DMS53 (cell line): Measurements from ENCODE around the gene ACHE.

Source experiments
- DNase-seq: peaks from one replicate; lab custom pipeline; 2025; lab: John Stamatoyannopoulos, UW

Gene ACHE

DNA sequence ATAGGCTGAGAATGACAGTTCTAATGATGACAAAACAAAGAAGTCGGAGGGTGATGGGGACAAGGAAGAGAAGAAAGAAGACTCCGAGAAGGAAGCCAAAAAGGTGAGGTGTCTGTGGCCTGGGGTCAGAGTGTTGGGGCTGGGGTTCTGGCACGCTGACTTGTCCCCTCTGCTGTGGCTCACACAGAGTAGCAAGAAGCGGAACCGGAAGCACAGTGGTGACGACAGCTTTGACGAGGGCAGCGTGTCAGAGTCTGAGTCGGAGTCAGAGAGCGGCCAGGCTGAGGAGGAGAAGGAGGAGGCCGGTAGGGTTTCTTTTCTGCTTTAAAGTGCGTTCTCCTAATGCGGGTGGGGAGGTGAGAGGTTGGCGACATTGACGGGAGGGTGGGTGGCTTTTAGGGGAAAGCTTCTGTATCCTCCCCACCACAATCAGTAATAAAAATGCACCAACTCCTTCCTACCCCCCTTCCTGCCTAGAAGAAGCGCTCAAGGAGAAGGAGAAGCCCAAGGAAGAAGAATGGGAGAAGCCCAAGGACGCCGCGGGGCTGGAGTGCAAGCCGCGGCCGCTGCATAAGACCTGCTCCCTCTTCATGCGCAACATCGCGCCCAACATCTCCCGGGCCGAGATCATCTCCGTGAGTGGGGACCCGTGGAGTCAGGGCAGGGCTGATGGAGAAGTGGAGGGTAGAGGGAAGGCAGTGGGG is 10.8 kb downstream of the ACHE start:
- no peak for DNase-seq

DNA sequence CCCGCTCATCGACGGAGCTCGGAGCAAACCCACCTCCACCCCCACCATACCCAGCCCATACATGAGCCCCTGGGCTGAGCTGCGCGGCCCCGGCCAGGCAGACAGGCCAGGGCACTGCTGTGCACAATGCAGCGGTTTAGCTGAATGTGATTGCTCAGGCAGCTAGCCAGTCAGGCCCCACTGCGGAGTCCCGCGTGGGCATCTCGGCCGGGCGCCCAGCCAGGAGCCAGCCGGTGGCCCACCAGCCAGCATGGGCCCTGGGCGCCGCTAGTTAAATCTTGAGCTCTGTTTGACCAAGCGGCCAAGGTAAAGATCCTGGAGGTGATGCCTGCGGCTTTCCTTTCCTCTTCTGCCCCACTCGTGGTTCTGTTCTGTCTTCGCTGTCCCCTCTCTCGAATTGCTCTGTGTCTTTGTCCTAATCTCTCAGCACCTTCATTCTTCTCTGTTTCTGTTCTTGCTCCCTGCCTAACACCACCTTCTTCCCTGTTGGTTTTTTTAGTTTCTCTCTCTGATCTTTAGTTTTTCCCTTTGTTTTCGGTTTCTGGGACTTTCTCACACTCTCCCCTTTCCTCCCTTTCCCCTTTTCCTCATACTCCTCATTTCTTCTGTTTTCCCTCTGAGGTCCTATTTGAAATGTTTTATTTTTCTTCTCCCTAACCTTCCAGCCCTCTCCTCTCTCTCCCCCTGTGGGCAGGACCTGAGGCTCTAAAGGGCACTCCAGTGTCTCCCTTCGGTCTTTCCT is 12.7 kb downstream of the ACHE start:
- no peak for DNase-seq

DNA sequence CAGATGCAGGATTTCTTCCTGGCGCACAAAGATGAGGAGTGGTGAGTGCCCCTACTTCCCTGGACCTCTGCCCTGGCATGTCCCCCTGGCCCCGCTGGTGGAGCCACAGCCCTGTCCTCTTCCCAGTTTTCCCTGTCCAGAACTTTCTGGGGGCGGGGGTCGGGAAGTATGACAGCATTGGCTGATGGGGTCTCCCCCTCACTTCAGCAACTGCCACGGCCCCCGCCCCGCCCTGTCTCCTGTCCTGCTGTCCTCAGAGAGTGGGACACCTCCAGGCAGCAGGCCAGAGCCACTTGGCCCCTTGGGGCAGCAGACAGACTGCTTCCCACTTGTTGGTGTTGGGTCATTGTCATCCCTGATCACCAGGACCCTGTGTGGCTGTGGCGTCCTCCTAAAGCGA is 13.5 kb downstream of the ACHE start:
- DNase-seq: no peak

- DNase-seq: no peak
These were observed 14.6 kb downstream of the ACHE start for GRCh38 chr7:100881136-100881535.

DNA sequence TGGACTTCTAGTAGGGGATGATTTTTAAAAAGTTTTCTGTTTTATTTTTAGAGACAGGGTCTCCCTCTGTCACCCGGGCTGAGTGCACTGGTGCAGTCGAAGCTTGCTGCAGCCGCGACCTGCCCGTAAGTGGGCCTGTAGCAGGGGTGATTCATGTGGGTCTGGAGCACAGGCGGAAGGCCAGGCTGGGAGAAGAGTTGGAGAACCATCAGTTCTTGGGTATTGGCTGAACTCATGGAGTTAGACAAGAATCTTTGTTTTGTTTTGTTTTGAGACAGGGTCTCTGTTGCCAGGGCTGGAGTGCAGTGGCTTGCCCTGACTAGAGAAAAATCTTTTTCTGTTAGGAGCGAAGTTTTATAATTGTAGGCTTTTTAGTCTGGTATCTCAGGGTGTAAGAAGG is 15.0 kb downstream of the ACHE start:
- DNase-seq: no peak

- no peak for DNase-seq
These were observed 15.9 kb downstream of the ACHE start for GRCh38 chr7:100879685-100880261.

DNA sequence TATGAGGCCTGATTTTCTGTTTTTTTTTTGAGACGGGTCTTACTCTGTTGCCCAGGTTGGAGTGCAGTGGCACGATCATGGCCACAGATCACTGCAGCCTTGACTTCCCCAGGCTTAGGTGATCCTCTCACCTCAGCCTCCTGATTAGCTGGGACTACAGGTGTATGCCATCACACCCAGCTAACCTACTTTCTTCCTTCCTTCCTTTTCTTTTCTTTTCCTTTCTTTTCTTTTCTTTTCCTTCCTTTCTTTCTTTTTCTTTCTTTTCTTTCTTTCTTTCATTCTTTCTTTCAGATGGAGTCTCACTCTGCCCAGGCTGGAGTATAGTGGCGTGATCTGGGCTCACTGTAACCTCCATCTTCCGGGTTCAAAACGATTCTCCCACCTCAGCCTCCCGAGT is 17.0 kb downstream of the ACHE start:
- DNase-seq: no peak

GRCh38 chr7:100878013-100878412 is 17.7 kb downstream of the ACHE start:
- no peak for DNase-seq

DNA sequence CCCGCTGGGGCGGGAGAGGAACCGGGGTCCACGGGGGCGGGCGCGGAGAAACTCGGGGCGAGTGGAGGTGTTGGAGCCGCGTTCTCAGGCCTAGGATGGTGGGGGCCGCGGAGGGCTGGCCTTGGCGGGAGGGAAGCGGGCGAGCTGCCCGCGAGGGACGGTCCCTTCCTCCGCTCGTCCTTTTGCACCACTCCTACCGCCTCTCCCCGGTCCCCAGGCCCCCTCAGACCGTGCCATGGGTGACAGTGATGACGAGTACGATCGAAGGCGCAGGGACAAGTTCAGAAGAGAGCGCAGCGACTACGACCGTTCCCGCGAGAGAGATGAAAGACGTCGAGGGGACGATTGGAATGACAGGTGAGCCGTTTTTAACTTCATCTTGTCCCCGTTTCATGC is 20.3 kb downstream of the ACHE start:
- DNase-seq: peak; percentile 72

DNA sequence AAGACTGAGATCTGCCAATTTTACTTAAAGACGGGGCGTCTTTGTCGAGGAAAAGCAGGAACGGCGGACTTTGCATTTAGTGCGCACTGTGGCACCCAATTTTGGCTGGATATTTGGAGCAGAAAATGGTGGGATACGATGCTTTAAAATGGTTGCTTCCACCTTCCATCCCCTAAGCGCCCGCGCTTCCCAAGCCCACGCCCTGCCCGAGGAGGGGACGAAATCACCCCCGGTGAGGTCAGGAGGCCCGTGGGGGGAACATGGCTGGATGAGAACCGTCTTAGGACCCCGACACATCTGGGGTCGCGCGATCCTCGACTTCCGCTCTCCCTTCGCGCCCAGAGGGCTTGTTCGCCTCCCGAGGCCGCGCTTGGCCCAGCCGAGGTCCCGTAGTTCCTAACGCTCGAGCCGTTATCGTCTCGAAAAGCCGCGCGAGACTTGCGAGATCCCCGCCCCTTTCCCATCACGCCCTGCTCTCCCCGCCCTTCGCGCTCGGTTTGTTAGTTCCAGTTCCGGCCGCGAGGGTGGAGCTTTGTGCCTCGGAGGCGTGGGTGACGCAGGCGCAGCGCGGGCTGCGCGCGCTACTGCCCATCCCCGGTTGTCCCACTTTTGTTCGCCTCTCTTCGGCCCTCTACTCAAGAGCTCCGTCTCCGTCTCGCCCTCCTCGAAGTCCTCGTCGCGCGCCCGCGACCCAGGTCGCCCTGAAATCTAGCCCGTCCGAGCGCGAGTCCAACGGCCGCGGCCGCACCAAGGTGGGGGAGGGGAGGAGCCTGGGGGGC is 20.9 kb downstream of the ACHE start, which contains the start of gene SRRT:
Gene SRRT, plus strand, starts transcription at position 527 of the 779 bp plus-strand sequence. CDS start 488 bp downstream, outside the sequence.
- peak; percentile 100 for DNase-seq

- peak; percentile 67 for DNase-seq
These were observed 21.4 kb downstream of the ACHE start for GRCh38 chr7:100874300-100874576.

- no peak for DNase-seq
These were observed 21.9 kb downstream of the ACHE start for GRCh38 chr7:100873599-100874299.

DNA sequence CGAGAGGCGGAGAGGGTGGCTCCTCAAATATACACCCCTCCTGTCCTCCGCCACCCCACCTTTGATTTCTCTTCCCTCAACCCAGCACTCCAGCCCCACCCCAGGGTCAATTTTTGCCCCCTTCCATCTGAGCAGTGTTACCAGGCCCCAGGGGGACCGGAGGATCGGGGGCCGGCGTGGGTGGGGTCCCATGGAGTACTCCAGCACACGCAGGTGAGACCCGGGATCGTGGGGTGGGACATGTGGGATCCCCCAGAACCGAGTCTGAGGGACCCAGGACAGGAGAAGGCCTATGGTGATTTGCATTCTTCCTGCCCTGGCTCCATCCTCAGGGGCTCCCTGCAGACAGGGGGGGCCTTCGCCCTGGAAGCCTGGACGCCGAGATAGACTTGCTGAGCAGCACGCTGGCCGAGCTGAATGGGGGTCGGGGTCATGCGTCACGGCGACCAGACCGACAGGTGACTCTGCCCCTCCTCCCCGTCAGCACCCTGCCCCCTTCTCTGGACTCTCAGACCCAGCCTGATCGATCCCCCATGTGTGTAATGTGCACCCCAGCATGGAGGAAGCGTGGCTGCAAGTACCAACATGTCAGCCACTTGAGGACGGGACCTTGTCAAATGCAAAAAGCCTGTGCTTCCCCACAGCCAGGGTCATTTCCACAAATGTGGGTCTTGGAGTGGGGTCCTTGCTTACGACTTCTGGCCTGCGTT is 27.8 kb downstream of the ACHE start:
- no peak for DNase-seq

DNA sequence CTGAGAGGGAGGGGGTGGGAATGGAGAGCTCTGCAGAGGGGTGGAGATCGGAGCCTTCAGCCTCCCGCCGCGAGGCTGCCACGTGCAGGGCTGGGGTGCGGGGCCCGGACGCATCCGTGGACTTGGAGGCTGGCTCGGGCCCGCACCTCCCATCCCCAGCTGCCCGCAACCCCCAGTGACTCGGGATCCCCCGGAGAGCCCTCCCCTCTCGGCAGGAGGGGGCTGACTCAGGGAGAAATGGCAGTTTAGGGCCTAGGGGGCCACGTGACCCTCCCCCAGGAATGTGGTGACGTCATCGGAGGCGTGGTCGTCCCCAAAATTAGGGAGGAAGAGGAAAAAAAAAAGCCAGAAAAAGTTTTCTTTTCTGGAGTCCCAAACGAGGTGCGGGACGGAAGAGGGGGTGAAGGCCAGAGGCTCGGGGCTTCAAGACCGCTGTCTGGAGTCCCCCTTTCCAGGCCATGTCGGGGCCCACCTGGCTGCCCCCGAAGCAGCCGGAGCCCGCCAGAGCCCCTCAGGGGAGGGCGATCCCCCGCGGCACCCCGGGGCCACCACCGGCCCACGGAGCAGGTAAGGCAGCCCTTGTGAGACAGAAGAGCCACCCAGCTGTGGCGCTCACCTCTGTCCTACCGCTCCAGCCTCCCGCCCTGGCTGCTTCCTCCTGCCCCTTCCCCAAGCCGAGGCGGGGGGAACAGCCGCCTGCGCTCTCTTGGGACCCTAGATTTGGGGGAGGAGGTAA is 28.5 kb downstream of the ACHE start, which contains the start of gene TRIP6:
Gene TRIP6, plus strand, starts transcription at position 348 of the 736 bp plus-strand sequence. Its CDS starts 111 bp downstream, at position 459.
- DNase-seq: peak; percentile 46

DNA sequence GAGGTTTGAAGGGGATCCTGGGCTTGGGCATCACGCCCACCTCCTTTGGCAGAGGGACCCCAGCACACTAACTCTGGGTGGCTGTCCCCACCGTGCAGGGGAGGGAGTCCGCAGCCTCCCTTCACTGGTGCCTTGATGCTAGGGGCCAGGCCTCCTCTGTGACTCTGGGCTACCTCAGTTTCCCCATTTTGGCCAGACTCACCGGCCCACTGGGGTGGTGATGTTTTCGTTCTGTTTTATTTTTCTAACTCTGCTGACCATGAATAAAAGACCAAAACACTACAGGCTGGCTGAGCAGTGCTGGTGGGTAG is 29.0 kb downstream of the ACHE start:
- DNase-seq: no peak

DNA sequence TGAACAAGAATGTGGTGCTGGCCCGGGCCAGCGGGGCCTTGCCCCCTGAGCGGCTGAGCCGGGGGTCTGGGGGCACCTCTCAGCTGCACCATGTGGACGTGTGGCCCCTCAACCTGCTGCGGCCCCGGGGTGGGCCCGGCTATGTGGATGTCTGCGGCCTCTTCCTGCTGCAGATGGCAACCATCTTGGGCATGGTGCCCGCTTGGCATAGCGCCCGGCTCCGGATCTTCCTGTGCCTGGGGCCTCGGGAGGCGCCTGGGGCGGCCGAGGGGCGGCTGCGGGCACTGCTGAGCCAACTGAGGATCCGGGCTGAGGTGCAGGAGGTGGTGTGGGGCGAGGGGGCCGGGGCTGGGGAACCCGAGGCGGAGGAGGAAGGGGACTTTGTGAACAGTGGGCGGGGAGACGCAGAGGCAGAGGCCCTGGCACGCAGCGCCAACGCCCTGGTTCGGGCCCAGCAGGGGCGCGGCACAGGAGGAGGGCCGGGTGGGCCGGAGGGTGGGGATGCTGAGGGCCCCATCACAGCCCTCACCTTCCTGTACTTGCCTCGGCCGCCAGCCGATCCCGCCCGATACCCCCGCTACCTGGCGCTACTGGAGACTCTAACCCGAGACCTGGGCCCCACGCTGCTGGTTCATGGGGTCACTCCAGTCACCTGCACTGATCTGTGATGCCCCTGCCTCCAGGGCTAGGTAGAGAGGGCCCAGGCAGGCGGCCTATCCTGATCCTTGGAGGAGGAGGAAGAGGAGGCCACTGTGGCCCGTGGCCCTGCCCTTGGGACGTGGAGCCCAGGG is 29.6 kb downstream of the ACHE start:
- DNase-seq: peak; percentile 73

DNA sequence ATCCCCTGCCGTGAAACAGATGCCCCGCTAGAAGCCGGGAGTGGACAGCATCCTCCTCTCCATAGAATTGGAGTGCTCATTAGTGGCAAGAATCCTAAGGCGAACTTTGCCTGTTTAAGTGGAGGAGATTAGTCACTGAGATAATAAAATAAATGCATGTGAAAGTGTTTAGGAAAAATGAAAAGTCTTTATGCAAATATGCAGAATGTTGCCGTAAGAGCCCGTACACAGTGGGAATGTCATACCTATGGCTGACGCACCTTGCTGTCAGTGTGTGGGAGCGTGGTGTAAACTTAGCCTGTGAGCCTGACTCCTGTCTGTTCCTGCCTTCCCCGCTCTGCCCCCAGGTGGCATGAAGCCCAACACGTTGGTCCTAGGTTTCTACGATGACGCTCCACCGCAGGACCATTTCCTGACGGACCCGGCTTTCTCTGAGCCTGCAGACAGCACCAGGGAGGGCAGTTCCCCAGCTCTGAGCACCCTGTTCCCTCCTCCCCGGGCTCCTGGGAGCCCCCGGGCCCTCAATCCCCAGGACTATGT is 30.2 kb downstream of the ACHE start:
- DNase-seq: peak; percentile 64

DNA sequence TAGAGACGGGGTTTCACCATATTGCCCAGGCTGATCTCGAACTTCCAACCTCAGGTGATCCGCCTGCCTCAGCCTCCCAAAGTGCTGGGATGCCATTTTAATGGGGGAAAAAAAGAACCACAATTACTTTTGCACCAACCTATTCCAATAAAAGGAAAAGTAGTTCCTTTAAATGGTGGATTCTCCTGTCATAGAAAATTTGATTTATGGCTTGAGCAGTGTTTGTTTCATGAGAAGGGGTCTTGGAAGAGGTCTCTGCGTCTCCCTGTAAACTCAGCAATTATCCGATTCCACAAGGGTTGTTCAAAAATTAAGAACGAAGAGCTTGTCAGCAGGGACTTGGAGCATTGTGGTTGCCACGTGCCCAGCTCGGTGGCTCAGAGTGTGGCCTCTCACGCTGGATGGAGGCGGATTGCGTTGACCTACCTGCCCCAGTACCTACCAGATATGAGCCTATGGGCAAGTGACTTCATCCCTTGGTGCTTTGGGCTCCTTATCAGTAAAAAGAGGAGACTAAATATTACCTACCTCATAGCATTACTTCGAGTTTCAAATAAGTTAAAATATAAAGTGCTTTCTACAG is 31.3 kb downstream of the ACHE start:
- no peak for DNase-seq

GRCh38 chr7:100863406-100863950 is 32.2 kb downstream of the ACHE start:
- no peak for DNase-seq
